Endothelial cell of hepatic sinusoid (primary cell): Measurements from ENCODE around the gene PRSS1.
"Not testable (repeated sequence)": the region's sequence is repeated elsewhere in the genome, so short reads cannot be mapped to it uniquely, and the experiment has no call there.

Source experiments
- in situ Hi-C: cut with HindIII; loops from 2 replicates; pipeline ENCODE4 v1.10.0; 2017; ENCODE audit warnings: low sequenced_read_pairs

PRSS1 gene

DNA sequence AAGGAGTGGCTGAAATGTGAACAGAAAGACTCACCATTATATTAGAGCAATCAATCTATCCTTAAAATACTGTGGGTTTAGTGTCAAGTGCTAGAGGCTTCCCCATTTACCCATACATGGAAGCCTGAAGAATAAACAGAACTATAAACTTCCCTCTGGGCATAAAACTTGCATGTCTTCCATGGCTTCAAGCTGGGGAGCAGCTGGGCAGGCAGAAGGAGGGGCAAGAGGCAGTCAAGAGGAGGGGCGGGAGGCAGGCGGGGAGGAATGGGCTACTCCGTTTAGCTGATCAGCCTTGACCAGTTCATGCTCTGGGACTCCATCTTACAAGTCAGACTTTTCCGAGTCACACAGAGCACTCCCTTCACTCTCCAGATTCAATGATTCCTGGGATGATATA, 3.5 kb upstream of the PRSS1 start:
- in situ Hi-C loops, result no loop called here

DNA sequence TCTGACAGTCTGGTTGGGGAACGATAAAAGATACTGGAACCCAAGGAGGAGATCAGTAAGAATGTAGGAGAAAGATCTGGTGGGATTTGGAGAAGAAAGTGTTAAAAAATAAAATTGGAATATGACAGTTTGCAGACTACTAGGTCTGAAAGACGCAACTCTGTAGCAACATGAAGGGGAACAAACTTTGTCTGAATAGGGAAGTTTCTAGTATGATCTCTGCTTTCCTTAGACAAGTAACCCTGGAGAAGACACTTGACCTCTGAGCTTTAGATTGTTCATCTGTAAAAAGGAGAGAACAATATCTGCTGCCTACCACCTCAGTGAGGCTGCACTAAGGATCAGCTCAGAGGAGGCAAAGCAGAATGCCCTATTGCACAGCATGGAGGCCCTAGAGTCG, 3.0 kb upstream of the PRSS1 start:
- in situ Hi-C loops, result no loop called here

DNA sequence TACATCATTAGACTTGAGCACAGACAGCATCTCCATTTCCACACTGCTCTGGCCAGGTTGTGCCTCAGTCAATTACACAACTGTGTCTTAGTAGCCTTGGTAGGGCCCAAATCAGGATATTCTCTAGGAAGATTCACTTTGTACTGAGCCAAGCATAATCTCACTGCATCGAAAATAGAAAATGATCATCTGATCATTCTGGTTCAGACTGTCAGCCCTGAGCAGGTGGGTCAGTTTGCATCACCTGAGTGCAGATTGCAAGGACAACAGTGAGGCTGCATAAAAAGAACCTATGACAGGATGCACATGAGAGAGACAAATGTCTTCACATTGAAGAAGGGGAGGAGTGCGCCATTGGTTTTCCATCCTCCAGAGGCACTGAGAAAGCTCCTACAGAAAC, 862 bp upstream of the PRSS1 start:
- in situ Hi-C loops, result not testable (repeated sequence)

DNA sequence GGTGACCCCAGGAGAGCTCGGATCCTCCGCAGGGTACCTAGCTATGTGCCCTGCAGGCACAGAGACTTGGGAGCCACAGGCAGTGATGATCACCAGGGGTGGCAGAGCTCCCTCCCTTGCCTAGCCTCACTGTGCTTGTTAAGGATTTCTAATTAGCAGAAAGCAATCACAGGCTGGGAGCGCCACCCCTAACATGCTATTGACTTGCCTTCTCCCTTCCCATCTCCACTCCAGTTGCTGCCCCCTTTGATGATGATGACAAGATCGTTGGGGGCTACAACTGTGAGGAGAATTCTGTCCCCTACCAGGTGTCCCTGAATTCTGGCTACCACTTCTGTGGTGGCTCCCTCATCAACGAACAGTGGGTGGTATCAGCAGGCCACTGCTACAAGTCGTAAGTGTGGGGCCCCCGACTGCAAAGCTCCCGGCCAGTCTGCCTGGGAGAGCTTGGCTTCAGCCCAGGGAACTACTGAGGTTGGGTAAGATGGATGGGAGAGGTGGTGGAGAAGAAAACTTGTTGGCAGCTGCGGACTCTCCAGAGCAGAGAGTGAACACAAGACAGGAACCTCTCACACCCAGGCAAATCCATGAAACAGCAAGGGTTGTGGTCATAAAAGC, 1.2 kb downstream of the PRSS1 start:
- in situ Hi-C loops, result no loop called here

DNA sequence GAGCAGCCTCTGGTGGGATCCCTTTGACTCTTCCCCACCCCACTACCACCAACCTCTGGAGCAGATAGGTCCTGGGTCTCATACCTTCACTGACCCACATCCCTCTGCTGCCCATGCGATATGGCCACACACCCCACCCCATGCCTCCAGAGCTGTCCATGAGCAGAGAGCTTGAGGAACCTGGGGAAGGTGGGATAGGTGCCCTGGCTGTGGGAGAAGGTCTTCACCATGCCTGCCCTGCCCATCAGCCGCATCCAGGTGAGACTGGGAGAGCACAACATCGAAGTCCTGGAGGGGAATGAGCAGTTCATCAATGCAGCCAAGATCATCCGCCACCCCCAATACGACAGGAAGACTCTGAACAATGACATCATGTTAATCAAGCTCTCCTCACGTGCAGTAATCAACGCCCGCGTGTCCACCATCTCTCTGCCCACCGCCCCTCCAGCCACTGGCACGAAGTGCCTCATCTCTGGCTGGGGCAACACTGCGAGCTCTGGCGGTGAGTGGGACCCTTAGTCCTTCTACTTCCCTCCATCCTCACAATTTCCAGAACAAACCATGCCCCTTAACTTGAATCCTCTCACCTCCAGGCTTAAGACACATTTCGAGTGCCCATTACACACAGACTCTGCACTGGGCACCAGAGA, 2.4 kb downstream of the PRSS1 start:
- in situ Hi-C loops, result not testable (repeated sequence)

DNA sequence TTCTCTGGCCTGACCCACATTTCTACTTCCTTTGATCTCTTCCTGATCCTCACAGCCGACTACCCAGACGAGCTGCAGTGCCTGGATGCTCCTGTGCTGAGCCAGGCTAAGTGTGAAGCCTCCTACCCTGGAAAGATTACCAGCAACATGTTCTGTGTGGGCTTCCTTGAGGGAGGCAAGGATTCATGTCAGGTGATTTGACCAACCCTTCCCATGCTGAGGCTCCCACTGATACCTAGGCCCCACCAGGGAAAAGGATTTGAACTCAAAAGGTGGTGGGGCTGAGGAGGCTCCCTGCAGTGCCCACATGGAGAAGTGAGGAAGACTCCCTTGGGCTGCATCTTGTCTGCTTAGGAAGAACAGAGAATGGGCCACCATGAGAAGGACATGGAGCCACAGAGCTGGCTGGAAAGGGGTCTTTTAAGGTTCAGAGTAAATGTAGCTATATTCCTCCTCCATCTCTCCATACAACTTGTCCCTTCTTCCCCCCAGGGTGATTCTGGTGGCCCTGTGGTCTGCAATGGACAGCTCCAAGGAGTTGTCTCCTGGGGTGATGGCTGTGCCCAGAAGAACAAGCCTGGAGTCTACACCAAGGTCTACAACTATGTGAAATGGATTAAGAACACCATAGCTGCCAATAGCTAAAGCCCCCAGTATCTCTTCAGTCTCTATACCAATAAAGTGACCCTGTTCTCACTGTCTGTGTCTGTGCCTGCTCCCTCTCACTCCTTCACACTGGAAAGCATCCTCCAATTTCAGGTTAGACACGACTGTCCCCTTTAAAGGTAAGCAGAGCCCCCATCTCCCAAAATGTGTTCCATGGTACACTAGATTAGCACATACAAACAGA, 3.3 kb downstream of the PRSS1 start:
- in situ Hi-C loops, result no loop called here

DNA sequence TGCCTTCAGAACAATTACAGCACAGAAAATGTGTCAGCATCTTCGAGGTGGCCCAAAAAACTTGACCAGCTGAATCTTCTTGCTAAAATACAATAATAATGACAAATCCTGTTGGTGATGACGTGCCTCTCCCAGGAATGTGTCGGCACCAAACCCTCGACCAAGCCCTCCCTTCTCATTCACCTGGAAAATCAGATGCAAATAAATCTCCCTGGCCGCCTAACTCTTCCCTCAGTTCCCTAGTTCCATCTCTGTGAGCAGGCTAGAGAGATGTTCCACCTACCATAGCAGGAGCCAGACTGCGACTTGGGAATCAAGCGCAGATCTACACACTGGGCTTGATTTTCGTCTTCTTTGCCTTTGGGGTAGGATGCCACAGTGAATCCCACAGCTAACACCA, 4.1 kb downstream of the PRSS1 start:
- in situ Hi-C loops, result no loop called here

DNA sequence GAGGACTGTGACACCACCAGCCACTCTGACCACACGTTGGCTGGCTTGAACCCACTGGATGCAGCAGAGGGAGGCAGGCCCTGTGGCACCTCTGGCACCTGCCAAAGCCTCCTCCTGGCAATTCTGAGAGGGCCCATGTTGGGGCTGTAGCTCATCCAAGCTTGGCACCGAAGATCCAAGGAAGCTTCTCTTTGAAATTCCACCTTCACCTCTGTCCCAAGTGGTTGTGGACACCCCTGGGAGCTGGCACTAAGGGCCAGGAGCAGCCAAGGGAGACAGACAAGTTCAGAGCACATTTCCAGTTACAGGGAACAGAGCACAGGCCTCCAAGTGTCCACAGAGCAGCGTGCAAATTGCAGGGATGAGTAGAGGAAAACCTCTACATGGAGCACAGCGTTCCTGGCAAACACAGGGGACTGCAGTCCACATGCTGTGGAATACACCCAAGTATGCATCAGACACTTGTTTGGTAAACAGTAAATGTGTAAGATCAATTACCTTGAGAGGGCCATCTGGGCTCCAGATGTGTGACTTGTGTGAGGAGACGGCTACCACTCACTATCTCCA, 4.7 kb downstream of the PRSS1 start:
- in situ Hi-C loops, result not testable (repeated sequence)

DNA sequence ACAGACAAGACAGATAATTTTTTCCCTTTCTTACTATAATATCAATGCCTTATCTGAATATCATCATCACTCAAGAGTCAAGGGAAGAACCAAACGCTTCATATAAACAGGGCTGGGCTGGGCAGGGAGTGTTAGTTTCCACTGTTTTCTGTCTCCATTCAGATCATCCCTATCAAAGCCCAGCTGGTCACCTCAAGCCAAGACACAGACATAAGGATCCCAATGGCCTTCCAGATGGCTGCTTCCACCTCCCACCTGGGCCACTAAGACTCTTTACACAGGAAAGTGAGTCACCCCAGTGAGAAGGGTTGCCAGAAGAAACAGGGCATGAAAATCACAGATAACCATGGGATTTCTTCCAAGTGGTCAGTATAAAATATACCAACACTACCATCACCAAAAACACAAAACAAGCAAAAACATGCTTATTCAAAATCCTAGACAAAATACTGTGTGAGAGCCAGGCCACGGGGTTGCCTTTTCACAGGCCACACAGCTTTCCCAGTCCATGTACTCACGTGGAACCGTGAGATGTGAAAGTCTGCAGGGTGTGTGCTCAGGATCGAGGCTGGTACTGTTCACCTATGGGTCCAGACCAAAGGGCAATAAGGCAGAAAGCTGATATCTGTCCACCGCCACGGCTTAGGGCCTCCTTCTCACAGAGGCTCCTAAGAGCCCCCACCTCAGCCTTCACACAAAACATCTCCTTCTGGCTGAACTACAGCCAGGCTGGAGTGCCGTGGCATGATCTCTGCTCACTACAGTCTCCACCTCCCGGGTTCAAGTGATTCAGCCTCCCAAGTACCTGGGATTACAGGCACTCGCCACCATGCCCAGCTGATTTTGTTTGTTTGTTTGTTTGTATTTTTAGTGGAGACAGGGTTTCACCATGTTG, 5.7 kb downstream of the PRSS1 start:
- in situ Hi-C loops, result no loop called here

DNA sequence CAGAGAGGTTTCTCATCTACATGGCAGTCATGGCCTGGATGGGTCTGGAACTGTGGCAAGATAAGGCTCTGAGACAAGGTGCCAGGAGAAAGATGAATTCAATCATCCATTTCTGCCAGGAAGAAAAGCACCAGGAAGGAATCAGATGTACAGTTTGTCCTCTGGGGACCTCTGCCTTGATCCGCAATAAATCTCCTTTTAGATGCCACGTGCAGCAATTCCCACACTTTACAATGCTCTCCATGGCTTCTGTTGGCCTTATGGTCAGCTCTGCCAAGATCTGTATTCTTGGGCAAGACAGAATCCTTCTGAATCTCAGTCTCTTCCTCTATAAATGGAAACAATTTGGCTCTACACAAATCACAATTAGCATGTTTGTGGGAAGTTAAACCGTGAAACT, 9.0 kb downstream of the PRSS1 start:
- in situ Hi-C loops, result not testable (repeated sequence)

DNA sequence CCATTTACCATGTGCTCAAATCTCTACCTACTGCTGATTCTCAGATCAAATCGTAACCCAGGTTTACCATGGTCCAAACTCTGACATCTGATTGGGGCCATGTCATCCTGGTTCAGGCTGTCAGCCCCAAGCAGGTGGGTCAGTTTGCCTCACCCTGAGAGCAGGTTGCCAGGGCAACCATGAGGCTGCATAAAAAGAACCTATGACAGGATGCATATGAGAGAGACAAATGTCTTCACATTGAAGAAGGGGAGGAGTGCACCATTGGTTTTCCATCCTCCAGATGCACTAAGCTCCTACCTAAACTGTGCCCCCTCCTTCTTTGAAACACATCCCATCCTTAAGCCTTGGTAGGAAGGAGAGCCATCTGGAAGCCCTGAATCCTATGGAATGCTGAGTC, 10.2 kb downstream of the PRSS1 start:
- in situ Hi-C loops, result no loop called here

DNA sequence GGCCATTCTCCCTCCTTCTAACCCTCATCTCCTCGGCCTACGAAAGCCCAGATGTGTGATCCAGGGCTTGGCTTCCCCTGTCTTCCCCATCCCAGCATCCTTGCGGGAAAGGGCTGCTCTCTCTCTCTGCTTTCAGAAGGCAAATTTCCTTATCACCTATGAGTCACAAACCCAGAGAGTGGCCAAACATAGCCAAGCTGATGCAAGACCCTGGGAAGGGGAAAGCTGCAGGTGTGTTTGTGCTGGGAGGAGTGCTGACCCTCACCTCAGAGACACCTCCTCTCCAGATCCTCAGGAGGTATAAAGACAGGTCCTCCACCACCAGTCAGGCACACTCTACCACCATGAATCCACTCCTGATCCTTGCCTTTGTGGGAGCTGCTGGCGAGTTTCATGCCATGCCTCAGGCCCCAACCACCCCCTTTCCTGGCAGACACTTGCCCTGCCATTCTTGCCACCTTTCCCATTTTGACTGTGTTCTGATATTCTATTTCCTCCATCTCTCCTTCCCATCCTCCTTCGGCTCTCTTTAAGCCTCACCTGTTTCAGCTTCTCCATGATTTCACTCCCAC, 10.9 kb downstream of the PRSS1 start:
- in situ Hi-C loops, result no loop called here

DNA sequence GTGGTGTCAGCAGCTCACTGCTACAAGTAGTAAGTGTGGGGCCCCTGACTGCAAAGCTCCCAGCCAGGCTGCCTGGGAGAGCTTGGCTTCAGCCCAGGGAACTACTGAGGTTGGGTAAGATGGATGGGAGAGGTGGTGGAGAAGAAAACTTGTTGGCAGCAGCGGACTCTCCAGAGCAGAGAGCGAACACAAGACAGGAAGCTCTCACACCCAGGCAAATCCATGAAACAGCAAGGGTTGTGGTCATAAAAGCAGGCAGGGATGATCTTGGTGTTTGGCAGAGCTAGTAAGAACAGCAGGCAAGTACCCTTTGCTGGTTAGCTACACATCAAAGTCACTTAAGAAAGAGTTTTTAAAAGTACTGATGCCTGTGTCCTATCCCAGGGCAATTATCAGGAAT, 12.3 kb downstream of the PRSS1 start:
- in situ Hi-C loops, result not testable (repeated sequence)

DNA sequence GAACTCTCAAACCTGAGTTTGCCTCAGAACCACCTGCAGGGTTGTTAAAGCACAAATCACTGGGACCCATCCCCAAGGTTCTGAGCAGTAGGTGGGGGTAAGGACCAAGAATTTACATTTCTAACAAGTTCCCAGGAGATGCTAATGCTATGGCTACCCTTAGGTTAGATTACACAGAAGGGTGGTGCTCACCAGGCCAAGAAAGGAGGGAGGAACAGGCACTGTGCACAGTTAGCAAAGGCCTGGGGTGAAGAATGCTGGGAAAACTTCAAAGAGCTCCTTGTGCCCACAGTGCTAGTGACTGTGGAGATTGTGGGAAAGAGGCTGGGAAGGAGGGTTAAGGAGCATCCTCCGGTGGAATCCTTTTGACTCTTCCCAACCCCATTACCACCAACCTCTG, 12.8 kb downstream of the PRSS1 start:
- in situ Hi-C loops, result no loop called here

DNA sequence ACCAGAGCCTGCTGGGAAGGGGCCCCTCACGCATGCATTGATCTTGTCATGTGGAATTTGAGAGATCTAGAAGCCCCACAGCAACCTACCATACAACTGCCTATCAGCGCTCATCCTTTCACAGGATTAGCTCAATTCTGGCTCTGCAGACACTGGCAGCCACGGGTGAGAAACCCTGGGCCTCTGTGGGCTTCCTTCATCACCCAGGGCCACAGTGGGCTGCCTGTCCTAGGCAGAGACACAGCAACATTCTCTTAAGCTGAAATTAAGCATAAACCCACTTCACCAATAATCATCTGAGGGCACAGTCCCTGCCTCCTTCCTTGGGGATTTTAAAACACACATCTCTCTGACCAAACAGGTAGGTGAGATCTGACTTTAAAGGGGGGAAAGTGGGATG, 18.2 kb downstream of the PRSS1 start:
- in situ Hi-C loops, result no loop called here

DNA sequence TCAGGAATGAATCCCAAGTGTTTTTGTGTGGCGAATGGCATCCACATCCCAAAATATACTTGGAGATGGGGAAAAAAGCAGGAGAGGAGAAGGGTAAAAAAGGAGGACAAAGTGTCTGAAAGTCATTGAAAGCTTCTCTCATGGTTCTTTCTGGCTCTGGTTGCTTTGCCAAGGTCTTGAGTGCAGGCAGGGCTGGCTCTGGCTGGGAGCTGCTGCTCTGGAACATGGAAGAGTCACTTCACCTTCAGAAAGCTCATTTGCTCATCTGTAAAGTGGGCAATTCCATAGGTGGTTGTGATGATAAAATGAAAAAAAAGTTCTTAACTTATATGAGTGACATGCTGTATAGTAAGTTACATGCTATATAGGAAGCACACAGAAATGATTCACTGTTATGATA, 18.6 kb downstream of the PRSS1 start:
- in situ Hi-C loops, result no loop called here

DNA sequence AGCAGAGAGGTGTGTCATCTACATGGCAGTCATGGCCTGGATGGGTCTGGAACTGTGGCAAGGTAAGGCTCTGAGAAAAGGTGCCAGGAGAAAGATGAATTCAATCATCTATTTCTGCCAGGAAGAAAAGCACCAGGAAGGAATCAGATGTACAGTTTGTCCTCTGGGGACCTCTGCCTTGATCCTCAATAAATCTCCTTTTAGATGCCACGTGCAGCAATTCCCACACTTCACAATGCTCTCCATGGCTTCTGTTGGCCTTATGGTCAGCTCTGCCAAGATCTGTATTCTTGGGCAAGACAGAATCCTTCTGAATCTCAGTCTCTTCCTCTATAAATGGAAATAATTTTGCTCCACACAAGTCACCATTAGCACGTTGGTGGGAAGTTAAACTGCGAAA, 19.6 kb downstream of the PRSS1 start:
- in situ Hi-C loops, result not testable (repeated sequence)

DNA sequence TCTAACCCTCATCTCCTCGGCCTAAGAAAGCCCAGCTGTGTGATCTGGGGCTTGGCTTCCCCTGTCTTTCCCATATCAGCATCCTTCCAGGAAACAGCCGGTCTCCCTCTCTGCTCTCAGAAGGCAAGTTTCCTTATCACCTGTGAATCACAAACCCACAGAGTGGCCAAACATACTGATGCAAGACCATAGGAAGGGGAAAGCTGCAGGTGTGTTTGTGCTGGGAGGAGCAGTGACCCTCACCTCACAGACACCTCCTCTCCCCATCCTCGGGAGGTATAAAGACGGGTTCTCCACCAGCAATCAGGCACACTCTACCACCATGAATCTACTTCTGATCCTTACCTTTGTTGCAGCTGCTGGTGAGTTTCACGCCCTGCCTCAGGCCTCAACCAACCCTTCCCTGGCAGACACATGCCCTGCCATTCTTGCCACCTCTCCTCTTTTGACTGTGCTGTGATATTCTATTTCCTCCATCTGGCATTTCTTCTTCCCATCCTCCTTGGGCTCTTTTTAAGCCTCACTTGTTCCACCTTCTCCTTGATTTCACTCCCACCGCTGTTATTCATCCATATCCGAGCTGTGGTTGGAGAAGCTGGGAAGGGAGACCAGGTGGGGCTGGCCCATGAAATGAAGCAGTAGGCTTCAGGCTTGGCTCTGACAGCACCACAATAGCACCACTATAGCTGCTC, 21.5 kb downstream of the PRSS1 start, which contains the start of gene PRSS2:
Gene PRSS2, plus strand, starts transcription at position 310 of the 692 bp plus-strand sequence. Its CDS starts 13 bp downstream, at position 323.
- in situ Hi-C loops, result no loop called here

DNA sequence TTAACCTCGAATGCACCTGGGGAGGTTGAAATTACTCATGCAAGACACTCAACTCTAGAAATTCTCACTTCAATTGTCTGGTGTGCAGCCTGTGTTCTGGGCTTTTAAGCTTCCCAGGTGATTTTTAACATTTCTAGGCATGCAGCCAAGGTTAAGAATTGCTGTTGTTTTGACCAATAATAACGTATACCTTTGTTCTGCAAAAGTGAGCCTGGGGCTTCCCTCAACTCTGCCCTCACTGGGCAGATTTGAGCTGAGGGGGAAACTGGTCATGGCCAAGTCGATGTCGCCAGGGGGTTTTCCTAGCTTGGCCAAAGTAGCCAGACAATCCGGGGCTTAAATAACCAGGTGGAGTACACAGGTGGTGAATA, 22.1 kb downstream of the PRSS1 start:
- in situ Hi-C loops, result no loop called here

DNA sequence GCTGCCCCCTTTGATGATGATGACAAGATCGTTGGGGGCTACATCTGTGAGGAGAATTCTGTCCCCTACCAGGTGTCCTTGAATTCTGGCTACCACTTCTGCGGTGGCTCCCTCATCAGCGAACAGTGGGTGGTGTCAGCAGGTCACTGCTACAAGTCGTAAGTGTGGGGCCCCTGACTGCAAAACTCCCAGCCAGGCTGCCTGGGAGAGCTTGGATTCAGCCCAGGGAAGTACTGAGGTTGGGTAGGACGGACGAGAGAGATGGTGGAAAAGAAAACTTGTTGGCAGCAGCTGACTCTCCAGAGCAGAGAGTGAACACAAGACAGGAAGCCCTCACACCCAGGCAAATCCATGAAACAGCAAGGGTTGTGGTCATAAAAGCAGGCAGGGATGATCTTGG, 22.8 kb downstream of the PRSS1 start:
- in situ Hi-C loops, result no loop called here
